ENCODE results near the gene DGCR6.
"Not testable (repeated sequence)": the region's sequence is repeated elsewhere in the genome, so short reads cannot be mapped to it uniquely, and the experiment has no call there.

DGCR6 gene

DNA sequence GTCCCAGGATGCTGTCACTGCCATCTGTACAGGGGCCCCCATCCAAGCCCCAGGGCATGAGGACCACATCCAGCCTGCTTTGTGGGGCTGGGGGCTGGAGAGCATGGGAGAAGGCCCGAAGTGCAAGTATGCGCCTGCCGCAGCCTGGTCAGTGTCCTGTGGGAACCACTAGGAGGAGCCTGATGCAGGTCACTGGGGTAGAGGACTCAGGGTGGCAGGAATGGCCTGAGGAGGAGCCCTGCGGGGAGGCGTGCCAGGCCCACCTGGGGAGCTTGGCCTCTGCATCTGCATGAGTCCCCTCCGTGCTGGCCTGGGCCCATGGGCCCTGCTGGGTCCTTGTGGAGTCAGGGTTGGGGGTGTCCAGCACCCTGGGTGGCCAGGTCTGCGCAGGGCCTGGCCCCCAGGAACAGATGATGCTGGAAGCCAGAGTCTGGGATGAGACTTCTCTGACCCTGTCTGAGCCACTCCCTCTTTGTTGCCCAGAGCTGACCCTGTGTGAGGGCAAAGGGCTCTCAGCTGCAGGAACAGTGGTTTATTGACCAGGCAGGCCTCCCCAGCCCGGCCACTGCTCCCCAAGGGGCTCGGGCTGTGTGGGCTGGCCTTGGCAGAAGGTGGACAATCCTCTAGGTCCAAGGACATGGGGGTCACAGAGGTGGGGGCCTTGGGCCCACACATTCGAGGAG is 6.3 kb downstream of the DGCR6 start:
- not testable (repeated sequence) for H3K27ac ChIP-seq (ENCODE audit: low read length); H3K36me3 ChIP-seq (ENCODE audit: insufficient read depth, low read depth, low read length); H3K4me3 ChIP-seq (ENCODE audit: low read length); H3K9ac ChIP-seq (ENCODE audit: low read depth, low read length); H3K9me3 ChIP-seq (ENCODE audit: insufficient read depth, low read depth, low read length); H3K4me1 ChIP-seq (ENCODE audit: insufficient read depth, low read length); H3K27me3 ChIP-seq (ENCODE audit: insufficient read depth, low read length)

DNA sequence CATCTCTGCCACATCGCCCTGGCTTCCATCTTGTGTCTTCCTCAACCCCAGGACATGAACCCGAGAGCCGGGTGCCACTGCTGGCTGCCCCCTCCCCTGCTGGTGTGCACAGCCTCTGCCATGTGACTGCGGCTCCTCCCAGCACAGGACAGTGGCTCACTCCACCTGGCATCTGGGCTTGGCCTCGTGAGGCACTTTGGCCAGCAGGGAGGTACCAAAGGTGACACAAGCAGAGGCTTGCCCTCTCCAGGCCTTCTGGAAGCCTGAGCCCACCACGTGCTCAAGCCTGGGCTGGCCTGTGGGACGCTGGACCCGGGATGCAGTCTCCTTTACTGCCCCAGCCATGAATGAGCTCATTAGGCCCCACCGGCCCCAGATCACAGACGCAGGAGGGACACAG is 8.4 kb downstream of the DGCR6 start:
- H3K9ac ChIP-seq (ENCODE audit: low read depth, low read length); H3K36me3 ChIP-seq (ENCODE audit: insufficient read depth, low read depth, low read length); H3K27me3 ChIP-seq (ENCODE audit: insufficient read depth, low read length); H3K4me3 ChIP-seq (ENCODE audit: low read length); H3K27ac ChIP-seq (ENCODE audit: low read length); H3K9me3 ChIP-seq (ENCODE audit: insufficient read depth, low read depth, low read length); H3K4me1 ChIP-seq (ENCODE audit: insufficient read depth, low read length): not testable (repeated sequence)

DNA sequence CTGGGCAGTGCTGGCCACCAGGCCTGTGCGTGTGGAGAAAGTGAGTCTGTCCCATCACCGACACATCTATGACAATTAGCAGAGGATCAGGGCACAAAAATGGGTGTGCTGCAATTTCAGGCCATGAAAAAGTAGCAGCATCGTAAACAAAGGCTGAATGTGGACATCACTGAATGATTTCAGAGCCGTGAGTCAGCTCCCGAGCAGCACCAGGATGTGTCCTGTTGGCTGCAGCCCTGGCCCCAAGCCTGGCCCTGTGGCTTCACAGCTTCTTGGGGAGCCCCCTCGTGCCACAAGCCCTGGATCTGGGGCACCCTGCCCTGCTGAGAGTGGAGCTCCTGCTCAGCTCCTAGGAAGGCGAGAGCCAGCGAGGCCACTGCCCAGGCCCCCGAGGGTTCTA is 9.4 kb downstream of the DGCR6 start:
- not testable (repeated sequence) for H3K4me3 ChIP-seq (ENCODE audit: low read length); H3K9ac ChIP-seq (ENCODE audit: low read depth, low read length); H3K27ac ChIP-seq (ENCODE audit: low read length); H3K36me3 ChIP-seq (ENCODE audit: insufficient read depth, low read depth, low read length); H3K9me3 ChIP-seq (ENCODE audit: insufficient read depth, low read depth, low read length); H3K27me3 ChIP-seq (ENCODE audit: insufficient read depth, low read length); H3K4me1 ChIP-seq (ENCODE audit: insufficient read depth, low read length)

DNA sequence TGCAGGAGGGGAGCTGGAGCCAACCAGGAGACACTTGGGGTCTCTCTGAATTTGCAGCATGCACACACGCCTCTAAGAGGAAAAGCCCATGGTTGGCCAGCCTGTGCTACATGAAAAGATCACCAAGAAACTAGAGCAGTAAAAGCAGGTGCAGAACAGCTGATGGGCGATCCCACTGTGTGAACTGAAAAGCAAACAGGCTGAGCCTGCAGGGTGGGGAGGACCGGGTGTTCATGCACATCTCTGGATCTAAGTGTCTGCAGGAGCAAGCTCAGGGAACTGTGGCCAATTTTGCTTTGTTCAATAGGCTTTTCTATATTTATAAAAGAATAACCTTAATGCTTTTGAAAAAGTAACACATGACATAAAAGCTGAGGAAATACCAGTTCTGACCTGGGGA is 11.7 kb downstream of the DGCR6 start:
- H3K27ac ChIP-seq (ENCODE audit: low read length); H3K4me1 ChIP-seq (ENCODE audit: insufficient read depth, low read length); H3K9me3 ChIP-seq (ENCODE audit: insufficient read depth, low read depth, low read length); H3K4me3 ChIP-seq (ENCODE audit: low read length); H3K36me3 ChIP-seq (ENCODE audit: insufficient read depth, low read depth, low read length); H3K27me3 ChIP-seq (ENCODE audit: insufficient read depth, low read length); H3K9ac ChIP-seq (ENCODE audit: low read depth, low read length): not testable (repeated sequence)

DNA sequence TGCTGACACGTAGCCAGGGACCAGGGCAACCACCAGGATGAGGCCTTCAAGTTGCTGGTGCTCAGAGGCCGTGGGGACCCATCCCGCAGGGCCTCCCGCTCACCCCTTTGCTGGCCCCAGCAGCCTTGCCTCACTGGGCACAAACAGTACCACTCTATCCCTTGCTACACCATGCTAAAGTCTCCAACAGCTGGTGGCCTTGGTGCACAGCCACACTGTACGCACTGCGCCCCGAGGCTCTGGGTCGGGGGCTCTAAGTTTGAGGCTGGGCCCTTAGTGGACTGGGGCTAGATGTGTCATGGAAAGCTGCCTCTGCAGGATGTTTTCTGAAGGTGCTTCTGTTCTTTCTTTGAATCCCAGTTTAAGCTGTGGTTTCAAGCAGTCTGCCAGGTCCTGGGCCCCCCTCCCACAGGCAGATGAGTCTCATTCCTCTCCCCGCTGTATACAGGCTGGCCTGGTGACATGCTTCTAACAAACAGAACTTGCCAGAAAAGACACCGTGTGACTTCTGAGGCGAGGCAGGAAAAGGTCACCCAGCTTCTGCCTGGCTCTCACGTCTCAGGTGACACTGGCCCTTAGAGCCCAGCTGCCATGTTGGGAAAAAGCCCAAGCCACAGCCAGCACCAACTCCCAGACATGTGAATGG is 14.3 kb downstream of the DGCR6 start:
- not testable (repeated sequence) for H3K9me3 ChIP-seq (ENCODE audit: insufficient read depth, low read depth, low read length); H3K4me1 ChIP-seq (ENCODE audit: insufficient read depth, low read length); H3K4me3 ChIP-seq (ENCODE audit: low read length); H3K27ac ChIP-seq (ENCODE audit: low read length); H3K27me3 ChIP-seq (ENCODE audit: insufficient read depth, low read length); H3K9ac ChIP-seq (ENCODE audit: low read depth, low read length); H3K36me3 ChIP-seq (ENCODE audit: insufficient read depth, low read depth, low read length)

DNA sequence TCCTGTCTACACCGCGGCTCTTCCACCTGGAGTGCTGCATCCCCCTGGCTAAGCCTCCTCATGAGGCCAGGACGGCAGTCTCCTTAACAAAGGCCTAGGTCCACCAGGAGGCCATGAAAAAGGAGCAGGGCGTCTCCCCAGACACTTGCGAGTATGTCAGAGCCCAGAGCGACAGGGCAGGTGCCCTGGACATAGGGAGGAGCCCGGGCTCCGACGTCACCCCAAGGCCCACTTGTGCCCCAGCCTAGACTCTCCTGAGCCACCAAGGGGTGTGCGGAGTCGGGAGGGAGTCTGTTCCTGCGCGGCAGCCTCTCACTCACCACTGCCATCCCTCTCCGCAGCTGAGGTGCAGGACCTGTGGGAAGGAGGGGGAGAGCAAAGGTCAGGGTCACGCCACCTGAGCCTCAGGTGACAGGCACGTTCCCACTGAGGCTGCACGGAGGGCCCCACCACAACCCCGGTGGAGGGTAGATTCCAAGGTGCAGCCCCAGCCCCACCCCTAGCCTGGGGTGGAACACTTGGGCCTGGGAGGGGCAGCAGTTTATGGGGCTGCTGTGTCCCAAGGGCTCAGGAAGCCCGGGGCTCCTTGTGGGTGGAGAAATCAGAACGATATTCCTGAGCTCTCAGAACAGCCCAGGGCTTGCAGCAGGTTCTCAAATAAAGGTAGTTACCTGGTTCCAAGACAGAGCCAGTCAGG is 19.4 kb downstream of the DGCR6 start:
- no peaks in the 10 kb centered on the region for H3K27me3 ChIP-seq (ENCODE audit: insufficient read depth, low read length)
- no peak overlapping the region for H3K9ac ChIP-seq (ENCODE audit: low read depth, low read length)
- H3K4me1 ChIP-seq (ENCODE audit: insufficient read depth, low read length), result no peaks in the 10 kb centered on the region
- no peaks in the 10 kb centered on the region for H3K9me3 ChIP-seq (ENCODE audit: insufficient read depth, low read depth, low read length)
- H3K4me3 ChIP-seq (ENCODE audit: low read length), result no peak overlapping the region
- H3K36me3 ChIP-seq (ENCODE audit: insufficient read depth, low read depth, low read length), result no peaks in the 10 kb centered on the region
- no peak overlapping the region for H3K27ac ChIP-seq (ENCODE audit: low read length)

DNA sequence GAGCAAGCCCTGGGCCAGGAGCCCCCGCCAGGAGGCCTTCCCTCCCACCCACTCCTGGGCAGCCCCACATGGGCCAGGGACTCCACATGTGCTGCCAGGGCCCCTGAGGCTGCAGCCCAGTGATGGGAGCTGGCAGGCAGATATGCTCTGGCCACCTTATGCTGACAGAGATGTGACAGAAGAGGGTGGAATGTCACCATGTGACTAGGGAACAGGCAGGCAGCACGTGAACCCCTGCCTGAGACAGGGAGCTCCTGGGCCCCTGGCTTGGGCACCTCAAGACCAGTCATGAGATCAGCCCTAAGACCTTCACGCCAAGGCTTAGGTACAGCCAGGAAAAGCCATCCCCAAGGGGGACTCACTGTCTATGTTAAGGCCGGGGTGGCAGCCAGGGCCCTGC is 20.9 kb downstream of the DGCR6 start:
- H3K4me1 ChIP-seq (ENCODE audit: insufficient read depth, low read length), result no peaks in the 10 kb centered on the region
- H3K27ac ChIP-seq (ENCODE audit: low read length), result no peak overlapping the region
- no peaks in the 10 kb centered on the region for H3K27me3 ChIP-seq (ENCODE audit: insufficient read depth, low read length)
- no peak overlapping the region for H3K9ac ChIP-seq (ENCODE audit: low read depth, low read length)
- H3K4me3 ChIP-seq (ENCODE audit: low read length), result no peak overlapping the region
- no peaks in the 10 kb centered on the region for H3K9me3 ChIP-seq (ENCODE audit: insufficient read depth, low read depth, low read length)
- no peaks in the 10 kb centered on the region for H3K36me3 ChIP-seq (ENCODE audit: insufficient read depth, low read depth, low read length)

DNA sequence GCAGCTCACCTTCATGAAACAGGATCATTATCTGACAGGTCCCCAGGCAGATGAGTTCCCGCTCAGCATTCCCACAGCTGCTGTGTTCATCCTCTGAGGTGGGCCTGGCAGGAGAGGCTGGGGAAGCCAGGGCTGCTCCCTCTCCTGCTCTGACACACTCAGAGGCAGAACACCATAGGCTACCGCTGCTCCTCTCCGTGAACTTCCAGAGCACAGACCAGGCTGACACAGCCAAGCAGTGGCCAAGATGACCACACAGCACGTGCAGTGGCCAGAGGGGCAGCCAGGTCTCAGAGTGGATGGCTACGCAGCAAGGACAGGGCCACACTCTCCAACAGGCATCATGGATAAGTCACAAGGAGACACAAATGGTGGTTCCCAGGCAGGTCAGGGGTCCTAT is 21.5 kb downstream of the DGCR6 start:
- Histone ChIP-seq H3K36me3 (ENCODE audit: insufficient read depth, low read depth, low read length) (no peaks in the 10 kb centered on the region), H3K27ac (ENCODE audit: low read length) (no peak overlapping the region), H3K4me3 (ENCODE audit: low read length) (no peak overlapping the region), H3K9me3 (ENCODE audit: insufficient read depth, low read depth, low read length) (no peaks in the 10 kb centered on the region), H3K27me3 (ENCODE audit: insufficient read depth, low read length) (no peaks in the 10 kb centered on the region), H3K4me1 (ENCODE audit: insufficient read depth, low read length) (no peaks in the 10 kb centered on the region), H3K9ac (ENCODE audit: low read depth, low read length) (no peak overlapping the region)

DNA sequence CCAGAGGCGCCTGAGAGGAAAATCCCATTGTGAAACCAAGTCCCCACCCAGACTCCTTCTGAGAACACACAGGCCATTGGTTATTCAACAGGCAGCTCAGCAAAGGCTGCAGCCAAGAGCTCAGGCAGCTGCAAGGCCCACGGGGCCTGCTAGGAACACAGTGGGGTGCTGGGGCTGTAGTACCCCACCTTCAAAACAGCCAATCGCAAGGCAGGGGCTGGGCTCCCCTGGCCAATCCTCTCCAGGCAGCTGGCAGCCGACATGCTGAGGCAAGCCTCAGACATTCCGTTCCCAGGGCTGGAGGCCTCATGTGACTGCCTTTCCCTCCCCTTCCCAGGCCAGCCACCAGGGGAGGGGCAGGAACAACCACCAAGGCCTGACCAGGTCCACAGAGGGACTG is 23.3 kb downstream of the DGCR6 start:
- Histone ChIP-seq H3K4me1 (ENCODE audit: insufficient read depth, low read length) (no peaks in the 10 kb centered on the region), H3K27ac (ENCODE audit: low read length) (no peak overlapping the region), H3K9ac (ENCODE audit: low read depth, low read length) (no peak overlapping the region), H3K27me3 (ENCODE audit: insufficient read depth, low read length) (no peaks in the 10 kb centered on the region), H3K9me3 (ENCODE audit: insufficient read depth, low read depth, low read length) (no peaks in the 10 kb centered on the region), H3K4me3 (ENCODE audit: low read length) (no peak overlapping the region), H3K36me3 (ENCODE audit: insufficient read depth, low read depth, low read length) (no peaks in the 10 kb centered on the region)

DNA sequence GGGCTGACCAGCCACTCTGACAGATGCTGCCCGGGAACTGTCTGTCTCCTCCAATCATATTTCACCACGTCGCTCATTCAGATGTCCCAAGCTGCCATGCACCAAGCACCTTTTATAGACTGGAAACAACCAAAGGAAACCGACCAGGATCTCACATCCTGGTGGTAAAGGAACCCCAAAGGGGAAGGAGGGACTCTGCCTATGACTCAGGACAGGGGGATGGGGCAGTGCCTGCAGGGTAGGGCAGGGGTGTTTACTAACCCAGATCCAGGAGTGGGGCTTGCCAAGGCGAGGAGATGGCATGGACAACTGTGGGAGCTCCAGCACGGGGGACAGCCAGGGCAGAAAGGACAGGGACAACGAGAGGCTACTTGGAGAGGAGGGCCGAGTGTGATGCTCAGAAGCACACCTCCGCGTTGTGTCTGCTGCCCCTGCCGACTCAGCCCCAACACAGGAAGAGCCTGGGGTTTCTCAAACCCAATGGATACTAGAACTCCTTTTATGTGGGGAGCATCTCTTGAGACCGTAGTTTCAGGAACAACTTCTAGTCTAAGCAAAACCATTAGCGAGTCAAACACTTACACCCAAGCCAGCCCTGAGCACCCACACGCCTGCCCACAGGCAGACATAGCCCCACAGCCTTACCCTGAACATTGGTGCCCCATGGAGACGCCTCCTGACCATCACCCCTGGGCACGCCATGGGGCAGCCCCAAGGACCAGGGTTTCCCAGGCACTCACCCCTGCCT is 26.0 kb downstream of the DGCR6 start:
- no peaks in the 10 kb centered on the region for H3K4me1 ChIP-seq (ENCODE audit: insufficient read depth, low read length)
- no peak overlapping the region for H3K27ac ChIP-seq (ENCODE audit: low read length)
- no peak overlapping the region for H3K9ac ChIP-seq (ENCODE audit: low read depth, low read length)
- H3K27me3 ChIP-seq (ENCODE audit: insufficient read depth, low read length), result no peaks in the 10 kb centered on the region
- H3K36me3 ChIP-seq (ENCODE audit: insufficient read depth, low read depth, low read length), result no peaks in the 10 kb centered on the region
- no peak overlapping the region for H3K4me3 ChIP-seq (ENCODE audit: low read length)
- H3K9me3 ChIP-seq (ENCODE audit: insufficient read depth, low read depth, low read length), result no peaks in the 10 kb centered on the region

DNA sequence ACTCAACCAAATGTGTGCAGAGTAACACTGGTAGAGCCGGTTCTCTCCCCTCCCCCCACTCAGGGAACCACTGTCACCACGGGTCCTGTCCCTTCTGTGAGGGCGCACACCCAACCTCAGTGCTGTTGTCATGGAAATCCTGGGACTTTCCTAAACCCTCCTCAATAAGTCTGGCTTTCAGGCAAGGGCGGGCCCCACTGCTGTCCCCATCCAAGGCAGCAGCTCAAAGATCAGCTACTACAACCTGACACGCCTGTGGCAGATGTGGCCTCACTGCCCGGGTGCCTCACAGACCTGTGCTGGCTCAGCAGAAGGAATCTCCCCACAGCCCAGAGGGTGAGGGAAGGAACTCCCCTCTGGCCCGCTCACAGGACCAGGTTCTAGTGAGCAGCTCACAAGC is 27.8 kb downstream of the DGCR6 start:
- Histone ChIP-seq H3K27me3 (ENCODE audit: insufficient read depth, low read length) (no peaks in the 10 kb centered on the region), H3K9ac (ENCODE audit: low read depth, low read length) (no peak overlapping the region), H3K27ac (ENCODE audit: low read length) (no peak overlapping the region), H3K4me1 (ENCODE audit: insufficient read depth, low read length) (no peaks in the 10 kb centered on the region), H3K9me3 (ENCODE audit: insufficient read depth, low read depth, low read length) (no peaks in the 10 kb centered on the region), H3K36me3 (ENCODE audit: insufficient read depth, low read depth, low read length) (no peaks in the 10 kb centered on the region), H3K4me3 (ENCODE audit: low read length) (no peak overlapping the region)

DNA sequence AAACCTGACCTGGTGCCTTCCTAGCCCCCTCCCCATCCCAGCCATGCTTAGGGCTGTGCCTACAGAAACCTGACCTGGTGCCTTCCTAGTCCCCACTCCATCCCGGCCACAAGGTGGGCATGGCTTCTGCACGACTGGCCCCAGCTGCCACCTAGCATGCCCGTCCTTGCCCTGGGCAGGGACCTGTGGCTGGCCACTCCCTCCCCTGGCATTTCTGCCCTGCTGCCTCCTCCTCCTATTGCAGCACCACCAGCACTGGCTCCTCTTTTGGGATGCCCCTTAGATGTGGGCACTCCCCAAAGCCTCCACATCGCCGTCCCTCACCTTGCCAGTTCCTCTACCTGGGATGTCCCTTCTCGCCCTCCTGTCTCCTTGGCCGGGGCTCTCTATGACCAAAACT is 28.6 kb downstream of the DGCR6 start:
- not testable (repeated sequence) for H3K4me3 ChIP-seq (ENCODE audit: low read length); H3K9ac ChIP-seq (ENCODE audit: low read depth, low read length); H3K4me1 ChIP-seq (ENCODE audit: insufficient read depth, low read length); H3K36me3 ChIP-seq (ENCODE audit: insufficient read depth, low read depth, low read length); H3K9me3 ChIP-seq (ENCODE audit: insufficient read depth, low read depth, low read length); H3K27me3 ChIP-seq (ENCODE audit: insufficient read depth, low read length); H3K27ac ChIP-seq (ENCODE audit: low read length)

All from iPS-20b (cell line).